Stimulated activated CD4-positive, alpha-beta T cell treated with anti-CD3 and anti-CD28 coated beads, Interleukin-2, amount 100 ng/mL, for 48 hours (primary cell): Measurements from ENCODE around the gene GON4L.
"Not testable (repeated sequence)": the region's sequence is repeated elsewhere in the genome, so short reads cannot be mapped to it uniquely, and the experiment has no call there.

Experiments used
- DNase-seq, 2 donors: peaks; one replicate each; pipeline ENCODE4 v3.0.0-alpha.2; 2020

The GON4L gene

DNA sequence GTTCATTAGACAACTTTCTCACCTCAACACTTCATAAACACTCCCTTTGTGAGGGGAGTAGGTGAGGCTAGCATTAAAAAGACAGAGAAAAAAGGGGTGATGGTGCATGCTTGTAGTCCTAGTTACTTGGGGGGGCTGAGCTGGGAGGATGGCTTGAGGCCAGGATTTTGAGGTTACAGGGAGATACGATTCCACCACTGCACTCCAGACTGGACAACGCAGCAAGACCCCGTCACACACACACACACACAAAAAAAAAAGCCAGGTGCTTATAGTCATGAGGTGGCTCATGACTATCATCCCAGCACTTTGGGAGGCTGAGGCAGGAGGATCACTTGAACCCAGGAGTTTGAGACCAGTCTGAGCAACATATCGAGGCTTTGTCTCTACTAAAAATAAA, 29.6 kb downstream of the GON4L start:
- no peak for DNase-seq

DNA sequence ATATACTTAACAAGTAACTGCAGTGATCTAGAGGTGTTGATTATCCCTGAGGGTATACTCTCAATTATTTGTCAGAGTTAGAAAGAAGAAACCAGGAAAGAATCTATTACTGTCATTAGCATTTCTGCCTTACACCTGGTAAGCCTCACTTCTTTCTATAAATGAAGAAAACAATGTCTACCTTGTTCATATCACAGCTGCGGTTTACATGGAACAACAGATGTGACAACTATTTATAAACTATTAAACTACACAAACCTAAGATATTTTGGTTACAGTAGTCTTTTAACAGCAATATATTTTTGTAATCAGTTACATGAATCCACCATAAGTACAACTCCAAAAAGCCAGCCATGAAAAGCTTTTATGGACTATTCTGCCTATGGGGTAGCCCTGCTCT, 40.7 kb downstream of the GON4L start:
- DNase-seq, result no peak

DNA sequence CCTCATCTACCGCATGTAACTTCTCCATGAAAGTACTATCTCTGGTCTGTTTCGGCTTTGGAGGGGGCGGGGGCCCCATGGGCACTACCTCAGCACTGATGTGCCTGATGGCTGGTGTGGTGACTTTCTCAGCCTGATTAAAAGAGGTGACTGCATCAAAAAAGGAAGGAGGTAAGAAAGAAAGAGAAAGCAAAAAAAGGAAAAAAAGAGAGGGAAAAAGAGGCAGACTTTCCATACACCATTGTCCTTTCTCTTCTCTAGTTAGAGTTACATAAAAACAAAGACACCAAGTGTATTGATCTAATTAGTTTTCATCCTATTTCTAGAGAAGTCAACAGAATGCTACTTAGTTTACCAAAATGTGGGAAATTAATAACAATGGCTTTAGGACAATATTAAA, 43.3 kb downstream of the GON4L start:
- DNase-seq, result no peak

- no peak for DNase-seq
These were observed 44.1 kb downstream of the GON4L start for GRCh38 chr1:155812878-155813277.

DNA sequence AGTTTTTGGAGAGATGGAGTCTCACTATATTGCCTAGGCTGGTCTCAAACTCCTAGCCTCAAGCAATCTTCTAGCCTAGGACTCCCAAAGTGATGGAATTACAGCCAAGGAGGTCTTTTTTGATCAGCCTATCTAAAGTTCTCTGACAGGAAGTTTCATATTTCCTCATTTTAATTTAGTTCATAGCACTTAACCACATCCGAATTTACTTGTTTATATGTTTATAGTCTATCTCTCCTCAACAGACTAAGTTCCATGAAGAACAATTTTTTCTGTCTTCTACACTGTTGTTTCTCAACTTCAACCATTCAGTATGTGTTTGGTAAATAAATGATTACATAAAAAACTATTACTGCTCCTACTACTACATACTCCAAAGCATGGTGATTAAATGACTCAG, 47.9 kb downstream of the GON4L start:
- DNase-seq, result no peak

DNA sequence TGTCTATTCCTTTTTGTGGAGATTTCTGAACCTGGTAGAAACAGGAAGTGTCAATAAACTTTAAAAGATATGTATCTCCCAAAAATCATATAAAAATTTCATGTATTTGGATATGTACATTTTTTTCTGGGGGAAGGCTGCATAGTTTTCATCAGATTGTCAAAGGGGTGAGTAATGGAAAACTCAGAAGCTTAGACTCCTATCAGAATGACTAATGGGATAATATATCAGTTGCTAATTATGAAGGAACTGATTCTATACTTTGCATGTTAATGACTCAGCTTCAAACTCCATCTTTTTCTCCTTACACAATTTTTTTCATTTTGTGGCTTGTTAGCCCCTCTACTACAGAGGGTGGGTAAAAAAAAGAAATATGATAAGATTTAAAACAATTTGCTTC, 55.9 kb downstream of the GON4L start:
- no peak for DNase-seq

- not testable (repeated sequence) for DNase-seq
These were observed 61.4 kb downstream of the GON4L start for GRCh38 chr1:155795618-155796017.

GRCh38 chr1:155794605-155795245, 62.3 kb downstream of the GON4L start:
- DNase-seq, result no peak

DNA sequence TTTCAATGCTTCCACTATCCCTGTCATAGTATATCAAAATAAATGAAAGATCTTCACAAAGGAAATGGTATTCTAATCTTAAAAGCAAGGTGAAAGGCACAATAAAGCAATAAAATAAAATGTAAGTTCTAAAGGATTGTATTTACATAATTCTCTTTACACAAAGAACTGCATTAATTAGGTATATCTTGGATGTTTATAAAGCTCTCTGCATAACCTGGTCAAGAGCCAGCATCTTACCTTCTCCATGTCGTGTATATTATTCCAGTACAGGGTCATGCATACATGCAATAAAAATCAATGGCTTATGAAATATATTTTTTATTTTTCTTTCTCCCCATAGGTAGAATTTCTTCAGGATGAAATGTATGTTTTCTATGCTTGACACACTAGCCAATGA, 63.8 kb downstream of the GON4L start:
- no peak for DNase-seq

DNA sequence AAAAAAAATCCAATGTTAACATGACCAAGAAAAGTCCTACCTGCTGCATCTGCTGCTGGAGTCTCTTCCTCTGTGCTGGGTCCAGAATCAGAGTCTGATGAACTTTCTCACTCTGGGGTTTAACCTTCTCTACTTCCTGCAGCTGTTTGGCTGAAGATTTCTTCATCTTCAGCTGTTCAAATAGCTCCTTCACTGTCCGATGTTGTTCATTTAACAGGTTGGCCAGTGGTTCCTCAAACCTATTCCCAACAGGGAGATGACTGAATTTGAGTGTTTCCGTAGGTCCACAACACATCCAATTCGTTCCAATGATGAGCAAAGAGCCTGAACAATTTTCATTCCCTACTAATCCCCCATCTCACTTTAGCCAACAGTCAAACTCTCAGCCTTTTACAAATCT, 79.4 kb downstream of the GON4L start:
- DNase-seq, result no peak

DNA sequence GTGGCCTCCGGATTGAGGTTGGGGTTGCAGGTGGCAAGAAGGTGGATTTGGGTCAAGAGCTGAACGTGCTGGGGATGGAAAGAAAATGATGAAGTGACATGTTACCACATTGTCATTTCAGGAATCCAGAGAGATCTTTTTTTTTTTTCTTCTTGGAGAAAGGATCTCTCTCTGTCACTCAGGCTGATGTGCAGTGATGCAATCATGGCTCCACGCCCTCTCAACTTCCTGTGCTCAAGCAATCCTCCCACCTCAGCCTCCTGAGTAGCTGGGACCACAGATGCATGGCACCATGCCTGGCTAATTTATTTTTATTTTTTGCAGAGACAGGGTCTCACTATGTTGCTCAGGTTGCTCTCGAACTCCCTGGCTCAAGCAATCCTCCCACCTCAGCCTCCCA, 80.6 kb downstream of the GON4L start:
- DNase-seq, result no peak

- DNase-seq, result no peak
These were observed 83.8 kb downstream of the GON4L start for GRCh38 chr1:155773221-155773620.

DNA sequence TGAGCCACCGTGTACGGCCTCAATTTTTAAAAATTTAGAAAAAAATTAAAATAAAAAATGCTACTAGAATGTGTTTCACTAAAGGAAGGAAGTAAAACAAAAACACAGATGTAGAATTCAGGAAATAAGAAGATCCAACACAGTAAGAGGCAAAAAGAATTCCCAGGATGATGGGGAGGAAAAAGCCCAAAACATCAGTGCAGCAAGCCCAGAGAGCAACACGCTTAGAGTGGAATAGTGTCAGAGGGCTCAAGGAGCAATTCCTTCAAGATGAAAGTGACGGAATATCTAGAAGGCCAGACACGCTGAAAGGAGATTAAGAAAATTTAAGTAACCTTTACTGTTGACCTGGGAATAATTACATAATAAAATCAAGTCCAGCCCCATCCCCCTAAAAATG, 87.8 kb downstream of the GON4L start:
- DNase-seq, result no peak

GRCh38 chr1:155767399-155767989, 89.5 kb downstream of the GON4L start:
- not testable (repeated sequence) for DNase-seq

- not testable (repeated sequence) for DNase-seq
These were observed 93.0 kb downstream of the GON4L start for GRCh38 chr1:155763989-155764388.

DNA sequence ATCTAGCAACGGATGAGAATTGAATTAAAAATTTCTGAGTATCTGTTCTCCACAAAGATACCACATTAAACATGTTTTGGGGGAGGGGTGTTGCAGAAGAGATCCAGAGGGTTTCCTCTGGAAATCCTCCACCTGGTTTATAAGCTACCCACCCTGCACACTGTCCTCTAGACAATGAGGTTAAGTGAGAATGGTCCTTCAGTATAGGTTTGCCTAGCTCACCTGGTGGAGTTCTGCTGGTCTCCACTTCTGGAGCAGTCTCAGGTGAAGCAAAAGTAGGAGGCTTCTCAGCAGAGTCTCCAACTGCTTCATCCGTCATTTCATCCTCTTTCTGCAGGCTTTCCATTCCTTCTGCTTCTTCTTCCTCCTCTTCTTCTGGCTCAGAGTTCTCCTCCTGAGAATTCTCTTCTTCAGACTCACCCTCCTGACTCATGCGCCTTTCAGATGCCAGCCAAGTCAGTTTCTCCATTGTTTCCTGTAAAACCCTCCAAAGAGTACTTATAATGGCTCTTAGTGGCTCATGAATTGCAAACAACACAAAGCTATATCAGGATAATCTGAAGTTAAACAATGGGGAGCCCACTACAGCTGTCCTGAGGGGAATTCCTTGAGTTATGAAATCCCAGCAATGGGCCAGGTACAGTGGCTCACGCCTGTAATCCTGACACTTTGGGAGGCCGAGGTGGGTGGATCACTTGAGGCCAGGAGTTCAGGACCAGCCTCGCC, 93.8 kb downstream of the GON4L start:
- not testable (repeated sequence) for DNase-seq

DNA sequence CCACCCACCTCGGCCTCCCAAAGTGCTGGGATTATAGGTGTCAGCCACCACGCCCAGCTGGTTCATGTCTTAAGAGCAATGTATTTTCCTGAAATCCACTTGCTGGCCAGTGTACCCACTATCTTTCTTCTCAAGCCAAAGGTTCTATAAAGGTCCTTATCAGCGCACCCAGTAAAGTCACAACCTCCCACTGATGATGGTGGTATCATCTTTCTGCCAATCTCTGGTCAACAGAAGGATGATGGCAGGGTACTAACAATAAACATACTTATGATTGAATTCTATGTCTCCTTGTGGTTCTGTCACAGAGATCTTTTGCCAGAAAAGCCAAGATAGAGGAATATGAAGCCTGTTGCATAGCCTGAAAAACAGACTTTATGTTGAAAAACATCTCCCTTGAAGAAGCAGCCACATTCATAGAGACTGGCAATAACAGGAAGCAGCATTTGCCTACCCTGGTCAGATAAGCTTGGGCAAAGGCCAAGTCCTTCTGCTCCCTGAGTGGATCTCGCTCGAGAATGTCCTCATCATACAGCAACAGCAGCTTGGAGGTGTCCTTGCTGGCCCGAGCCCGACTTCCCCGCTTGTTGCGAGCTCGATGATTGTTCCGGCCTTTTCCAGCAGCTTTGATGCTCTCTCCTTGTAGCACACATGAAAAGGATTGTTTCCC, 95.1 kb downstream of the GON4L start:
- DNase-seq, result no peak

GRCh38 chr1:155760751-155761475, 96.1 kb downstream of the GON4L start:
- DNase-seq, result no peak

DNA sequence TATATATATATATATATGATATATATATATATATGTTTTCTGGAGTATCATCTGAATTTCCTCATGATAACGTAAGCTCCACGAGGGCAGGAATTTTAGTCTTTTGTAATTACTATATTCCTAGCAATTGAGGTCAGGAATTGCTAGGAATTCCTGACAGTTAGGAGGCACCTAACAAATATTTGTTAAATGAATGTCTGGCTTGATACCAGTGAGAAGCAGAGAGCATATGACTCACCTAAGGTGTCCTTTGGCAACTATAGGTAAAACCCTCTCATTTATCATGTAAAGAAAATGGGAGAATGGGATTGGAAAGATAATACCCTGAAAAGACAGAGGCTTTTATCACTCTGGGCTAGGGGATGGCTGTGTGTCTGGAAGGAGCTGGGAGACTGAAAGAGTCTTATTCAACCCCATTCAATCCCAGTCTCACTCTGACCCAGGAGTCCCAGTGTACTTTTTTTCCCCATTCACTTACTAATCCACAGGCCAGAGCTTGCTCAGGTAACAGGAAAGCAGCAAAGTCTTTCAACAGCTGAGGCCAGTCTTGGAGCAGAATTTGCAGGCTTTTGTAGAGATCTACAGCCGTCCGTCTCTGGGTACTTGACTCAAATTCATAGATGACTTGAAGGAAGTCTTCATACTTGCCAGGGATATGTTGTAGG, 96.9 kb downstream of the GON4L start:
- DNase-seq, result no peak

DNA sequence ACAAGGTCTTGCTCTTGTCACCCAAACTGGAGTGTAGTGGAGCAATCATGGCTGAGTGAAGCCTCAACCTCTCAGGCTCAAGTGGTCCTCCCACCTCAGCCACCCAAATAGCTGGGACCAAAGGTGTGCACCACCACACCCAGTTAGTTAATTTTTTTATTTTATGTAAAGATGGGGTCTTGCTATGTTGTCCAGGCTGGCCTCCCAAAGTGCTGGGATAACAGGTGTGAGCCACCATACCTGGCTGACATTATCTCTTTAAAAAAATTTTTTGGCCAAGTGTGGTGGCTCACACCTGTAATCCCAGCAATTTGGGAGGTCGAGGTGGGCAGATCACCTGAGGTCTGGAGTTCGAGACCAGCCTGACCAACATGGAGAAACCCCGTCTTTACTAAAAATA, 98.0 kb downstream of the GON4L start:
- DNase-seq, result not testable (repeated sequence)

- not testable (repeated sequence) for DNase-seq
These were observed 108.9 kb downstream of the GON4L start for GRCh38 chr1:155748141-155748540.

GRCh38 chr1:155747586-155747985, 109.4 kb downstream of the GON4L start:
- DNase-seq, result not testable (repeated sequence)
